ENCODE results near the gene HMG20A. TPM values are rescaled to one million over a fixed set of nuclear protein-coding genes. Genes with fewer than 3 reads are reported as not detected.

The HMG20A gene
- total RNA-seq, 1 experiment from 2014 or later = 61.7 TPM

DNA sequence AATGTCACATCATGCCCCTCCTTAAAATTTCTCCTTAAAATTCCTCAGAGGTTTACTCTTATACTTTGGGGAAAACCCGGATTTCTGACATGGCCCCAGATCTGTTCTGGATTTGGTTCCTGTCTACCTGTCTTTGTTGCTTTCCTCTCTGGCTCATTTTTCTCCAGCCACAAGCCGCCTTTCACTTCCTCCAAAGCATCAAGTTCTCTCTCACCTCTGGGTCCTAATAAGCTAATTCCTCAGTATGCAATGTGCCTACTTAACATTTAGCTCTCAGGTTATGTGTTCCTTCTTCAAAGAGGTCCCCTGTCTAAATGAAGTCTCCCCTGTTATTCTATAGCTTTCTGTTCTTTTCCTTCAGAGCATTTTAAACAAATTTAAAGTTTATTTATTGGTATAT, 16.1 kb downstream of the HMG20A start:
- Mint-ChIP-seq H3K9me3 (ENCODE audit: low read depth, unreplicated experiment) (no peaks in the 10 kb centered on the region), H3K27me3 (ENCODE audit: unreplicated experiment) (no peaks in the 10 kb centered on the region), H3K36me3 (ENCODE audit: insufficient read depth, unreplicated experiment) (no peaks in the 10 kb centered on the region), H3K4me3 (ENCODE audit: low read depth, unreplicated experiment) (no peak overlapping the region), H3K27ac (ENCODE audit: unreplicated experiment) (no peak overlapping the region), H3K4me1 (ENCODE audit: low read depth, unreplicated experiment) (peaks cover 17% of the 10 kb centered on the region)
- intact Hi-C loops (cut with micrococcal nuclease; ENCODE audit: unreplicated experiment) = no loop called here
- BruUV-seq (replicated peaks) = no TSS peak
- CTCF ChIA-PET = interaction anchor here (0.6 kb wide), 1 partner anchor 712 kb away, joined by 9 read pairs; the partner anchor contains the start of gene IDH3A
- TF ChIP-seq CTCF (IDR thresholded peaks at IDR 0.05; ENCODE audit: unreplicated experiment) = no peak
- no peak for DNase-seq

DNA sequence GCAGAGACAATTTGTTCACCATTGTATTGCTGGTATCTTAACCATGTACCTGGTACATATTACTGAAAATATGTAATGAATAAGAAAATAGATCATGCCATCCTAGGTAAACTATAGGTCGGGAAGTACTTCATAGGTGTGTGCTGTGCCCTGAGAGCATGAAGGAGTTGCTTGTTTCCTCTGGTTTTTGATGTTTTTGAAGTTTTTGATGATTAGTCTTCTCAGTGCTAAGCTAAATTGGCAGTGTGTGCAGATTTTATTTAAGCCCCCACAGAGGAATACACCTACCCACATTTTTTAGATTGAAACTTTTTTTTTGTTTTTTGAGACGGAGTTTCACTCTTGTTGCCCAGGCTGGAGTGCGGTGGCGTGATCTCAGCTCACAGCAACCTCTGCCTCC, 16.6 kb downstream of the HMG20A start:
- Mint-ChIP-seq H3K4me3 (ENCODE audit: low read depth, unreplicated experiment) (no peak overlapping the region), H3K9me3 (ENCODE audit: low read depth, unreplicated experiment) (no peaks in the 10 kb centered on the region), H3K27ac (ENCODE audit: unreplicated experiment) (no peak overlapping the region), H3K27me3 (ENCODE audit: unreplicated experiment) (no peaks in the 10 kb centered on the region), H3K36me3 (ENCODE audit: insufficient read depth, unreplicated experiment) (no peaks in the 10 kb centered on the region), H3K4me1 (ENCODE audit: low read depth, unreplicated experiment) (peaks cover 17% of the 10 kb centered on the region)
- no peak for DNase-seq
- TF ChIP-seq CTCF (IDR thresholded peaks at IDR 0.05; ENCODE audit: unreplicated experiment) = no peak
- CTCF ChIA-PET = no interaction called here
- no TSS peak for BruUV-seq (replicated peaks)
- intact Hi-C loops (cut with micrococcal nuclease; ENCODE audit: unreplicated experiment) = no loop called here

DNA sequence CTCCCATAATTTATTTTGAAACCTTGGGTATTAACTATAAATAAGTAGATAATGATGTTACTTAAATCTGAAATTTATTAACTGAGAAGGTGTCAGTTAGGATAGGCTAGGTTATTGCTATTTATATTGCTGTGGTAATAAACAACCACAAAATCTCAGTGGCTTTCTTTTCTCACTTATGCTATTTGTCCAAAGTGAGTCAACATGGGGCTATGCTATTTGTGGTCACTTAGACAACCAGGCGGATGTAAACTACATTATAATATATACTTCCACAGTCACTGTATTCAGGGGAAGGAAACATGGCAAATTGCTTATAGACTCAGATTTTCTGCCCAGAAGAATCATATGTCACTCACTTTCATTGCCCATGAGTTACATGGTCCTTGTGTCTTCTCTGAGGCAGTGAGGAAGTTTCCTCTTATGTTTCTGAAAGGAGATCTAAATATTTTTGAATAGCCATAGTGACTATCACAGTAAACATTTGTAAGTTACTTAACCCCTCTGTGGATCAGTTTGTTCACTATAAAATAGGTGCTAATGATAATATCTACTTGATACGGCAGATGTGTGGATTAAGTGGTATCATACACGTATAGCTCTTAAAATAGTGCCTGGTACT, 19.8 kb downstream of the HMG20A start:
- TF ChIP-seq CTCF (IDR thresholded peaks at IDR 0.05; ENCODE audit: unreplicated experiment) = no peak
- no peaks in the 10 kb centered on the region for H3K27me3 Mint-ChIP-seq (ENCODE audit: unreplicated experiment)
- no peak overlapping the region for H3K4me3 Mint-ChIP-seq (ENCODE audit: low read depth, unreplicated experiment)
- peak overlapping the region; percentile 14 for H3K27ac Mint-ChIP-seq (ENCODE audit: unreplicated experiment)
- peak; percentile 6 for DNase-seq
- H3K36me3 Mint-ChIP-seq (ENCODE audit: insufficient read depth, unreplicated experiment) = no peaks in the 10 kb centered on the region
- CTCF ChIA-PET = interaction anchor here (0.6 kb wide), 1 partner anchor 10 kb away, joined by 3 read pairs; no protein-coding TSS in a partner anchor
- H3K4me1 Mint-ChIP-seq (ENCODE audit: low read depth, unreplicated experiment) = peaks cover 17% of the 10 kb centered on the region
- intact Hi-C loops (cut with micrococcal nuclease; ENCODE audit: unreplicated experiment) = no loop called here
- BruUV-seq (replicated peaks) = no TSS peak
- H3K9me3 Mint-ChIP-seq (ENCODE audit: low read depth, unreplicated experiment) = no peaks in the 10 kb centered on the region

DNA sequence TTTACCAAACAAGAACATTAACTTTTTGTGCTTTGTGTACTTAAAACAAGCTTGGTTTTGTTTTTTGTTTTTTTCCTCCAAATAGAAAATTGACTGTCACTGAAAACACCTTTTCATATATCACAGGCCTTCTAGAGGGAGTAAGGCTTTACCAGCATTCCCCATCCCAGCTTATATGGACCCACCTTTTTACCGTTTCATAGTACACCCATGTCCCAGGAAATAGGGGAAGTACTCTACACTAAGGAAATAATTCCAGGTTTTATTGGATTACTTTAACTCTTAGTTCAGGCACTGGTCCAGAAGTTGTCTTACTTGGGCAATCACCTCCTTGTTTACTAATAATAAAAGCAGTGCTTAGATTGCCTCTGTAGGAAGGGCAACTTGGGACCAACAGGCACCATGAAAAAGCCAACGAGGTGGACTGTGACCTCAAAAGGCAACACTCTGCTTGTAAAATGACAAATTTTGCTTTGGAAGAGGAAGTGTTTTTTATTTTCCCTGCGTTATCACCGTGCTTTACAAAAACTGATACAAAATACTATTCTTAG, 26.2 kb downstream of the HMG20A start:
- no peak for DNase-seq
- no peak overlapping the region for H3K27ac Mint-ChIP-seq (ENCODE audit: unreplicated experiment)
- H3K36me3 Mint-ChIP-seq (ENCODE audit: insufficient read depth, unreplicated experiment) = peaks cover 5% of the 10 kb centered on the region
- CTCF ChIA-PET = interaction anchor here (0.8 kb wide), 1 partner anchor 51 kb away, joined by 3 read pairs; no protein-coding TSS in a partner anchor
- no TSS peak for BruUV-seq (replicated peaks)
- no peaks in the 10 kb centered on the region for H3K27me3 Mint-ChIP-seq (ENCODE audit: unreplicated experiment)
- no peak for TF ChIP-seq CTCF (IDR thresholded peaks at IDR 0.05; ENCODE audit: unreplicated experiment)
- H3K4me1 Mint-ChIP-seq (ENCODE audit: low read depth, unreplicated experiment) = peaks cover 10% of the 10 kb centered on the region
- no peaks in the 10 kb centered on the region for H3K9me3 Mint-ChIP-seq (ENCODE audit: low read depth, unreplicated experiment)
- intact Hi-C loops (cut with micrococcal nuclease; ENCODE audit: unreplicated experiment) = no loop called here
- no peak overlapping the region for H3K4me3 Mint-ChIP-seq (ENCODE audit: low read depth, unreplicated experiment)
